Measurements from ENCODE around the gene SUCO.

GRCh38 chr1:172498857-172499256 lies 34.1 kb upstream of the SUCO start:
- TF ChIP-seq CTCF (IDR thresholded peaks at IDR 0.05), result no peak
- TF ChIP-seq EP300 (IDR thresholded peaks at IDR 0.05), result no peak

Measured in A549 (cell line).